Eye (tissue), 1 donor: ENCODE results near the gene CITED2.
"Not testable (repeated sequence)": the region's sequence is repeated elsewhere in the genome, so short reads cannot be mapped to it uniquely, and the experiment has no call there.

ENCODE experiments used
- DNase-seq: peaks from one replicate; pipeline ENCODE4 v3.0.0-alpha.2; 2015

CITED2 gene

GRCh38 chr6:139374357-139375225 is at the start of gene CITED2:
CITED2 (minus strand) TSS chr6:139374648; CDS start chr6:139373944, 704 bp downstream.
- peak; percentile 98 for DNase-seq

- no peak for DNase-seq
These were observed 48.7 kb upstream of the CITED2 start for GRCh38 chr6:139423037-139423703.

GRCh38 chr6:139422105-139423036 is 47.9 kb upstream of the CITED2 start:
- no peak for DNase-seq

GRCh38 chr6:139418481-139419132 is 44.2 kb upstream of the CITED2 start:
- DNase-seq: no peak

GRCh38 chr6:139416146-139416545 is 41.7 kb upstream of the CITED2 start:
- no peak for DNase-seq

- no peak for DNase-seq
These were observed 40.9 kb upstream of the CITED2 start for GRCh38 chr6:139415365-139415764.

GRCh38 chr6:139412103-139412502 is 37.7 kb upstream of the CITED2 start:
- not testable (repeated sequence) for DNase-seq

GRCh38 chr6:139409026-139409425 is 34.6 kb upstream of the CITED2 start:
- no peak for DNase-seq

GRCh38 chr6:139407718-139408222 is 33.3 kb upstream of the CITED2 start:
- DNase-seq: peak; percentile 74

- DNase-seq: no peak
These were observed 32.3 kb upstream of the CITED2 start for GRCh38 chr6:139406577-139407343.

- peak; percentile 17 for DNase-seq
These were observed 28.5 kb upstream of the CITED2 start for GRCh38 chr6:139402876-139403386.

- DNase-seq: no peak
These were observed 24.2 kb upstream of the CITED2 start for GRCh38 chr6:139398658-139399057.

GRCh38 chr6:139395891-139396301 is 21.4 kb upstream of the CITED2 start:
- no peak for DNase-seq

- DNase-seq: no peak
These were observed 20.9 kb upstream of the CITED2 start for GRCh38 chr6:139395371-139395770.

GRCh38 chr6:139394027-139394649 is 19.7 kb upstream of the CITED2 start:
- no peak for DNase-seq

- no peak for DNase-seq
These were observed 18.3 kb upstream of the CITED2 start for GRCh38 chr6:139392794-139393193.

- DNase-seq: no peak
These were observed 17.3 kb upstream of the CITED2 start for GRCh38 chr6:139391709-139392108.

- no peak for DNase-seq
These were observed 16.0 kb upstream of the CITED2 start for GRCh38 chr6:139390447-139390846.

- no peak for DNase-seq
These were observed 13.9 kb upstream of the CITED2 start for GRCh38 chr6:139388384-139388783.

- no peak for DNase-seq
These were observed 12.0 kb upstream of the CITED2 start for GRCh38 chr6:139386404-139386803.
